Fibroblast of pulmonary artery (primary cell): ENCODE results near the gene SETD3.

Source experiments
- DNase-seq: peaks from one replicate; pipeline ENCODE4 v3.0.0-alpha.2; 2010; ENCODE audit warnings: low read depth
- H3K4me3 ChIP-seq: replicated peaks from 2 replicates; pipeline ENCODE4 v1.5.1; 2011; ENCODE audit warnings: low read depth, mild to moderate bottlenecking, control low read depth, low read length, moderate library complexity
- TF ChIP-seq, protein P1 (sequence below): IDR thresholded peaks from 2 replicates; pipeline ENCODE4 v1.5.1; 2011; ENCODE audit warnings: mild to moderate bottlenecking, control low read depth, low read length, inconsistent platforms; ENCODE audit errors: missing control alignments

SETD3 gene

DNA sequence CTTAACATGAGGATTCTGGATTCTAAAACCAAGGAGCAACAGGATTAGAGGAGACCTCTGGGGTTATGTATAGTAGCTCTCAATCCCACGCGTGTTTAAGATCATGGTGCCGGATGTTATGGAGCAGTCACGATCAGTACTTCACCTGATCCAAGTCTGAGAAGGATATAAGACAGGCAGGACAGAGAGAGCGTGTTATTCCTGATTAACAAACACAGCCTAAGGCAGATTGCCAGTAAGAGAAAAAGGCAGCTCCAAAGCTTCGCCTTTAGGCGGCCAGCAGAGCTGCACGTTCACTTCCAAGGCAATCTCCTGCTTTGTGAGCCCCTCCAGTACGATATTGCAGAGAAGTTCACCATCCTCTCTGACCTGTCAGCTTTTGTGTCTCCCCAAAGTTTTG is 5.5 kb downstream of the SETD3 start:
- H3K4me3 ChIP-seq = no peak overlapping the region
- TF ChIP-seq, protein P1, sequence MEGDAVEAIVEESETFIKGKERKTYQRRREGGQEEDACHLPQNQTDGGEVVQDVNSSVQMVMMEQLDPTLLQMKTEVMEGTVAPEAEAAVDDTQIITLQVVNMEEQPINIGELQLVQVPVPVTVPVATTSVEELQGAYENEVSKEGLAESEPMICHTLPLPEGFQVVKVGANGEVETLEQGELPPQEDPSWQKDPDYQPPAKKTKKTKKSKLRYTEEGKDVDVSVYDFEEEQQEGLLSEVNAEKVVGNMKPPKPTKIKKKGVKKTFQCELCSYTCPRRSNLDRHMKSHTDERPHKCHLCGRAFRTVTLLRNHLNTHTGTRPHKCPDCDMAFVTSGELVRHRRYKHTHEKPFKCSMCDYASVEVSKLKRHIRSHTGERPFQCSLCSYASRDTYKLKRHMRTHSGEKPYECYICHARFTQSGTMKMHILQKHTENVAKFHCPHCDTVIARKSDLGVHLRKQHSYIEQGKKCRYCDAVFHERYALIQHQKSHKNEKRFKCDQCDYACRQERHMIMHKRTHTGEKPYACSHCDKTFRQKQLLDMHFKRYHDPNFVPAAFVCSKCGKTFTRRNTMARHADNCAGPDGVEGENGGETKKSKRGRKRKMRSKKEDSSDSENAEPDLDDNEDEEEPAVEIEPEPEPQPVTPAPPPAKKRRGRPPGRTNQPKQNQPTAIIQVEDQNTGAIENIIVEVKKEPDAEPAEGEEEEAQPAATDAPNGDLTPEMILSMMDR = peak; percentile 32

DNA sequence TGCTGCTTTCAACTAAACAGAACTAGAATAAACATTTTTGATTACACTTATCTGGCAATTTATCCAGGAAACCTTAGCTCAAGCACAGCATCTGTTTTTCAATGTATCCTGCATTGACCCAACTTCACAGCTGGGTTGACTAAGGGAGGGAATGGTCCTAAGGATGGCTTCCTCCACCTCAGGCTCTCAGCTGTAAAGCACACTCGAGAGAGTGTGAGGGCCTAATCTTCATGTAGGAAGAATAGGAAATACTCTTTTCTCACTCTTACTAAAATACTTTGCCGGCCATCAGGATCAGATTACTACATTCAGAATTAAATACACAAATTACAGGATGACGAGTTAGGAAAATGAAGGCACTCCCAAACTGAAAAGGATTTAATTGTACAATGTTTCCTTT is 7.2 kb downstream of the SETD3 start:
- no peak for DNase-seq
- TF ChIP-seq, protein P1 = no peak

More for the DNA sequence above, 5.5 kb downstream of the SETD3 start:
- peak; percentile 58 for DNase-seq

DNA sequence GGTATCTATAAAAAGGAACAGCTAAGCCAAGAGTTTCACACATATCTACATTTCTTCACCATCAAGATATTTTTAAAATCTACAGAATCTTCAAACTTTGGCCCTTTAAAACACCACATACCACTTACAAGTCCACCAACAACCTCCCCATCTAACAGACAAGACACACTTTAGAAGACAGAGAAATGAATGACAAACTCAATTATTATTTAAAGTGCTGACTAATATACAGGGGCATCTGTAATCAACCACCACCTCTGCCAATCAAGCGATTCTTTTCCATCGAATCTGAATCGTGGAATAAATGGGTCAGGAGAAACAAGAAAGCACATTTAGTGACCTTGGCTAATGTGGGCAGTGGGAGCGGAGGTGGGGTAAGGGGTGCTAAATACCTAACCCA is 7.7 kb downstream of the SETD3 start:
- DNase-seq = no peak
- TF ChIP-seq, protein P1 = no peak
- H3K4me3 ChIP-seq = no peak overlapping the region

More for the DNA sequence above, 7.2 kb downstream of the SETD3 start:
- H3K4me3 ChIP-seq = no peak overlapping the region

DNA sequence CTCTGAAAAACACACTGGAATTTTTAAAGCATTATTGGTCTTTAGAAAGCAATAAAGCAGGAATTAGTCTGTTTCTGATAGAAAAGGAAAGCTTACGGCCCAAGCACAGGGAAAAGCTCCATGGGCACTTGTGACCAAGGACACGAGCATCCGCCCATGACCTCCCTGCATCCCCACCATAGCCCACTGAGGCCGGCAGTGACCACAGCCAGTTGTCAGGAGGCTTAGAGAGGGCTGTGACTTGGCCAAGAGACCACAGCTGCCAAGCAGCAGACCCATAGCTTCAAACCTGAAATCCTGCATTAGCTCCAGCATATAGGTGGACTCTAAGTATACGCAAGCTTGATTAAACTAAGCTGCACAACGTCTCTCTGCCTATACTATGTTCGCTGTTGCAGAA is 8.9 kb downstream of the SETD3 start:
- DNase-seq = no peak
- TF ChIP-seq, protein P1 = no peak
- H3K4me3 ChIP-seq = no peak overlapping the region

DNA sequence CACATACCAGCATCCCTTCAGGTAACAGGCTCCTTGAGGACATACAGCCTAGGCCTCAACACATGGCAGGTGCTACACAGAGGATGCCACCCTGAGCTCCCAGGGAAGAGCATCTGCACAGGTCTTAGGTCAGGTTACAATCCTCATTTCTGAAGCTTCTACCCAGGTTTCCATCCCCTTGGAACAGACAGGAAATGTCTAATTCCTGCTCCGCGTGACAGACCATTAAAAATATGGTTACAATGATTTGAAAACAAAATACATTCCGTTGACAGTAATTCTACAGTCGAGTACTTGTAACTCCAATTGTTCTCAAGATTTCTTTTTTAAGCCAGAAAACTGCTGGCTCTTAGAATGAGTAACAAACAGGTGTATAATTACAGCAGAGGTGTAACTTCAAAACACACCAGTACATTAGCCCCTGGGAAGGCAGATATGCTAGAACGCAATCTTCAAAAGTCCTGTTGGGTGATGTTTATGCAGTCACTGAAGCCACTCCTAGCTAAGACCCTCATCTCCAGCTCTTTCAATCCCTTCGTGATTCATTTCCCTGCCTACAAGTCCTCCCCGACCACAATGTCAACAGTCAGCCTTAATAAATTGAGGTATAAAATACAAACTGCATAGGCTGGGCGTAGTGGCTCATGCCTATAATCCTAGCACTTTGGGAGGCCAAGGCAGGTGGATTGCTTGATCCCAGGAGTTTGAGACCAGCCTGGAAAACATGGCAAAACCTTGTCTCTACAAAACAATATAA is 11.6 kb downstream of the SETD3 start:
- TF ChIP-seq, protein P1 = no peak

DNA sequence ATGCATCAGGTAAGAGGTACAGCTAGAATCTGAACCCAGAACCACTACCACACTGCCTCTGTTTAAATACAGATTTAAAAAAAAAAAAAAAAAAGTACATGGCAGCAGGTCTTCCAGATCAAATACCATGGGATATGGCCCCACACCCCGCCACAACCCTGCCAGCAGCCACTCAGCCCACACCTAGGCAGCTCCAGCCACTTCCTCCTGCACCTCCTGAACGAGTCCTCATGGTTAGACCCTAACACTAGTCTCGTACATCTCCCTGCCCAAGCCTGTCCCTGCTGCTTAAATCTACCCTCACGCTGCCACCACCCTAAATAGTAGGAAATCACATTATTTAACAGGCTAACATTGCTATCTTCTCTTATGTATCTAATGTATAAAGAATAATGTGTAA is 12.6 kb downstream of the SETD3 start:
- DNase-seq = no peak
- TF ChIP-seq, protein P1 = no peak
- H3K4me3 ChIP-seq = no peak overlapping the region

More for the DNA sequence above, 11.6 kb downstream of the SETD3 start:
- no peak overlapping the region for H3K4me3 ChIP-seq
- no peak for DNase-seq

DNA sequence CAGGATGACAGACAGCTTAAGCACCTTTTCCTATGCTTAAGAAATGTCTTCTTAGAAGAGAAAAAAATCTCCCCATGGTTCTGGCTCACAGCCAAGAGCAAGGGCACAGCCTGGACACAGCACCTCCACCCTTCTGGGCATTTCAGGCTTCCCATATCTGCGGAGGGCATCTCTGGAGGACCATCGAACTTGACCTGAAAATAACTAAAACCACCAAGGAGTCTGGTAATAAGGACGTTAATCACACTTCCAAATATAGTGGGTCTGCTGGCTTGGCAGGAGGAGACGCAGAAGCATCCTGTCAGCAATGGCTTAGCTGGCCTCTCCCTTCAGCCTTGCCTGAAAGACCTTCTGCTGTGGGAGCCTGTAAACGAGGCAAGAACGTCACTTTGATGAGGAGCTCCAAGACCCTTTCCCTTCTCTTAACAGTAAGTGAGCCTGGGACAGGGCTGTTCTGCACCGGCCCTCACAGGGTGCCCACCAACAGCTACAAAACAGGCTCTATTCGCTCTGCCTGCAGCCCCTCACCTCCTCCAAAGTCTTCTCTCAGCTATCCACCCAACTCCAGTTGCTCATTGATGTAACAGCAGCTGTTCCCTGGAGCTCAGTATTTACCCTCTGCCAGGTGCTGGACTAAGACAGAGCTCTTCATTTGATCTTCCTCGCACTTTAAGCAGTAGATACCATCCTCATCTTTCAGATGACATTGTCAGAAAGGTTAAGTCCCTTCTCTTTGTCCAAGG is 13.2 kb downstream of the SETD3 start:
- no peak for DNase-seq
- TF ChIP-seq, protein P1 = no peak
- H3K4me3 ChIP-seq = no peak overlapping the region
